ENCODE results near the gene S1PR5. TPM values are rescaled to one million over a fixed set of nuclear protein-coding genes. Genes with fewer than 3 reads are reported as not detected.

The S1PR5 gene
- total and polyA plus RNA-seq, 10 of the 15 experiments (the other 5 are each of a cell fraction or from before 2014, with no cell fraction given) = 0.04 TPM; not detected in 9

MicroRNA genes within 50 kb of the gene (microRNA counts, 767-probe panel; counts per million panel counts)
- 1,512 counts per million, percentile 58 among the panel's probes with 10 or more counts for microRNA hsa-miR-1238

Small RNAs within 50 kb of the gene (microRNA-seq; reads per million reads assigned to microRNA genes)
- not detected for gene MIR1238

Small RNAs within 50 kb of the gene (small RNA-seq; reads per million reads assigned to genes)
- not detected for gene MIR1238
- gene RNU7-140P = not detected

Other genes starting within 250 kb of the S1PR5 start
Only the 7 nearest of the 19 such genes appear.
- 1.6 and 1.9 TPM in 2 replicates for gene PDE4A, start 96.9 kb downstream of the S1PR5 start, total RNA-seq (2014; rRNA removed)
- gene PDE4A, start 96.9 kb downstream of the S1PR5 start, total RNA-seq (2014; rRNA removed; fragmentation: Illumina TruSeq; extraction: Trizol) = 1.7 and 1.9 TPM in 2 replicates
- gene PDE4A, start 96.9 kb downstream of the S1PR5 start, total RNA-seq (2021) = 11.1 and 13.3 TPM in 2 replicates
- gene PDE4A, start 96.9 kb downstream of the S1PR5 start, polyA plus RNA-seq (2011; rRNA removed) = 2.7 and 4.8 TPM in 2 replicates
- gene PDE4A, start 96.9 kb downstream of the S1PR5 start, polyA plus RNA-seq (2014; fragmentation: Illumina TruSeq; extraction: Trizol) = 3.5 and 5.0 TPM in 2 replicates
- gene PDE4A, start 96.9 kb downstream of the S1PR5 start, polyA plus RNA-seq (2014; fragmentation: Nextera tagmentation; extraction: Ambion mirVana) = under 1 TPM; 0.24 to 0.46 TPM
- gene PDE4A, start 96.9 kb downstream of the S1PR5 start, polyA plus RNA-seq (2014; rRNA removed) = 7.1 and 7.9 TPM in 2 replicates
- 1 to 10 TPM; 7.4 to 8.1 TPM for gene PDE4A, start 96.9 kb downstream of the S1PR5 start, polyA plus RNA-seq (2016; fragmentation: Nextera tagmentation; extraction: Ambion mirVana)
- gene KEAP1, start 14.1 kb downstream of the S1PR5 start, total RNA-seq (2014; rRNA removed) = 49.0 and 60.4 TPM in 2 replicates
- 44.3 and 54.7 TPM in 2 replicates for gene KEAP1, start 14.1 kb downstream of the S1PR5 start, total RNA-seq (2014; rRNA removed; fragmentation: Illumina TruSeq; extraction: Trizol)
- 61.2 and 76.2 TPM in 2 replicates for gene KEAP1, start 14.1 kb downstream of the S1PR5 start, total RNA-seq (2021)
- 23.7 and 42.6 TPM in 2 replicates for gene KEAP1, start 14.1 kb downstream of the S1PR5 start, polyA plus RNA-seq (2011; rRNA removed)
- 17.2 and 36.7 TPM in 2 replicates for gene KEAP1, start 14.1 kb downstream of the S1PR5 start, polyA plus RNA-seq (2014; fragmentation: Illumina TruSeq; extraction: Trizol)
- gene KEAP1, start 14.1 kb downstream of the S1PR5 start, polyA plus RNA-seq (2014; fragmentation: Nextera tagmentation; extraction: Ambion mirVana) = 1 to 10 TPM; 1.4 to 9.3 TPM
- 41.2 and 50.2 TPM in 2 replicates for gene KEAP1, start 14.1 kb downstream of the S1PR5 start, polyA plus RNA-seq (2014; rRNA removed)
- 10 to 100 TPM; 83.1 to 87.7 TPM for gene KEAP1, start 14.1 kb downstream of the S1PR5 start, polyA plus RNA-seq (2016; fragmentation: Nextera tagmentation; extraction: Ambion mirVana)
- gene ATG4D, start 26.5 kb upstream of the S1PR5 start, total RNA-seq (2014; rRNA removed) = 15.6 and 16.8 TPM in 2 replicates
- gene ATG4D, start 26.5 kb upstream of the S1PR5 start, total RNA-seq (2014; rRNA removed; fragmentation: Illumina TruSeq; extraction: Trizol) = 8.1 and 8.4 TPM in 2 replicates
- 24.2 and 24.3 TPM in 2 replicates for gene ATG4D, start 26.5 kb upstream of the S1PR5 start, total RNA-seq (2021)
- gene ATG4D, start 26.5 kb upstream of the S1PR5 start, polyA plus RNA-seq (2011; rRNA removed) = 7.9 and 14.5 TPM in 2 replicates
- 1.2 and 7.7 TPM in 2 replicates for gene ATG4D, start 26.5 kb upstream of the S1PR5 start, polyA plus RNA-seq (2014; fragmentation: Illumina TruSeq; extraction: Trizol)
- gene ATG4D, start 26.5 kb upstream of the S1PR5 start, polyA plus RNA-seq (2014; fragmentation: Nextera tagmentation; extraction: Ambion mirVana) = 1 to 10 TPM in 1 of 2 experiments, under 1 TPM in 1; 0.39 to 2.3 TPM
- gene ATG4D, start 26.5 kb upstream of the S1PR5 start, polyA plus RNA-seq (2014; rRNA removed) = 26.7 and 28.7 TPM in 2 replicates
- gene ATG4D, start 26.5 kb upstream of the S1PR5 start, polyA plus RNA-seq (2016; fragmentation: Nextera tagmentation; extraction: Ambion mirVana) = 10 to 100 TPM; 12.4 to 14.6 TPM
- 25.3 and 31.0 TPM in 2 replicates for gene KRI1, start 48.6 kb upstream of the S1PR5 start, total RNA-seq (2014; rRNA removed)
- 17.6 and 21.0 TPM in 2 replicates for gene KRI1, start 48.6 kb upstream of the S1PR5 start, total RNA-seq (2014; rRNA removed; fragmentation: Illumina TruSeq; extraction: Trizol)
- 32.7 and 36.2 TPM in 2 replicates for gene KRI1, start 48.6 kb upstream of the S1PR5 start, total RNA-seq (2021)
- gene KRI1, start 48.6 kb upstream of the S1PR5 start, polyA plus RNA-seq (2011; rRNA removed) = 17.2 and 17.4 TPM in 2 replicates
- 21.9 and 24.7 TPM in 2 replicates for gene KRI1, start 48.6 kb upstream of the S1PR5 start, polyA plus RNA-seq (2014; fragmentation: Illumina TruSeq; extraction: Trizol)
- 1 to 10 TPM in 1 of 2 experiments, under 1 TPM in 1; 0.98 to 3.4 TPM for gene KRI1, start 48.6 kb upstream of the S1PR5 start, polyA plus RNA-seq (2014; fragmentation: Nextera tagmentation; extraction: Ambion mirVana)
- 42.5 and 42.6 TPM in 2 replicates for gene KRI1, start 48.6 kb upstream of the S1PR5 start, polyA plus RNA-seq (2014; rRNA removed)
- 10 to 100 TPM; 24.7 to 27.4 TPM for gene KRI1, start 48.6 kb upstream of the S1PR5 start, polyA plus RNA-seq (2016; fragmentation: Nextera tagmentation; extraction: Ambion mirVana)
- 3.4 TPM in 2 replicates for gene CDKN2D, start 51.5 kb upstream of the S1PR5 start, total RNA-seq (2014; rRNA removed)
- 7.6 and 8.5 TPM in 2 replicates for gene CDKN2D, start 51.5 kb upstream of the S1PR5 start, total RNA-seq (2014; rRNA removed; fragmentation: Illumina TruSeq; extraction: Trizol)
- 10.2 and 11.0 TPM in 2 replicates for gene CDKN2D, start 51.5 kb upstream of the S1PR5 start, total RNA-seq (2021)
- 11.9 and 17.0 TPM in 2 replicates for gene CDKN2D, start 51.5 kb upstream of the S1PR5 start, polyA plus RNA-seq (2011; rRNA removed)
- 3.6 and 5.2 TPM in 2 replicates for gene CDKN2D, start 51.5 kb upstream of the S1PR5 start, polyA plus RNA-seq (2014; fragmentation: Illumina TruSeq; extraction: Trizol)
- gene CDKN2D, start 51.5 kb upstream of the S1PR5 start, polyA plus RNA-seq (2014; fragmentation: Nextera tagmentation; extraction: Ambion mirVana) = 1 to 10 TPM in 1 of 2 experiments, under 1 TPM in 1; 0.53 to 4.9 TPM
- gene CDKN2D, start 51.5 kb upstream of the S1PR5 start, polyA plus RNA-seq (2014; rRNA removed) = 17.2 and 18.0 TPM in 2 replicates
- 1 to 10 TPM; 5.9 to 9.3 TPM for gene CDKN2D, start 51.5 kb upstream of the S1PR5 start, polyA plus RNA-seq (2016; fragmentation: Nextera tagmentation; extraction: Ambion mirVana)
- gene AP1M2, start 69.9 kb upstream of the S1PR5 start, total RNA-seq (2014; rRNA removed) = not detected in 2 replicates
- gene AP1M2, start 69.9 kb upstream of the S1PR5 start, total RNA-seq (2014; rRNA removed; fragmentation: Illumina TruSeq; extraction: Trizol) = not detected in 2 replicates
- 0.21 and 0.72 TPM in 2 replicates for gene AP1M2, start 69.9 kb upstream of the S1PR5 start, total RNA-seq (2021)
- gene AP1M2, start 69.9 kb upstream of the S1PR5 start, polyA plus RNA-seq (2011; rRNA removed) = not detected in 2 replicates
- not detected in 2 replicates for gene AP1M2, start 69.9 kb upstream of the S1PR5 start, polyA plus RNA-seq (2014; fragmentation: Illumina TruSeq; extraction: Trizol)
- gene AP1M2, start 69.9 kb upstream of the S1PR5 start, polyA plus RNA-seq (2014; fragmentation: Nextera tagmentation; extraction: Ambion mirVana) = not detected
- gene AP1M2, start 69.9 kb upstream of the S1PR5 start, polyA plus RNA-seq (2014; rRNA removed) = not detected in 2 replicates
- gene AP1M2, start 69.9 kb upstream of the S1PR5 start, polyA plus RNA-seq (2016; fragmentation: Nextera tagmentation; extraction: Ambion mirVana) = not detected
- 18.0 TPM in 2 replicates for gene SLC44A2, start 108.1 kb upstream of the S1PR5 start, total RNA-seq (2014; rRNA removed)
- gene SLC44A2, start 108.1 kb upstream of the S1PR5 start, total RNA-seq (2014; rRNA removed; fragmentation: Illumina TruSeq; extraction: Trizol) = 9.8 and 11.0 TPM in 2 replicates
- 45.3 and 48.4 TPM in 2 replicates for gene SLC44A2, start 108.1 kb upstream of the S1PR5 start, total RNA-seq (2021)
- gene SLC44A2, start 108.1 kb upstream of the S1PR5 start, polyA plus RNA-seq (2011; rRNA removed) = 32.3 and 51.3 TPM in 2 replicates
- gene SLC44A2, start 108.1 kb upstream of the S1PR5 start, polyA plus RNA-seq (2014; fragmentation: Illumina TruSeq; extraction: Trizol) = 41.9 and 45.0 TPM in 2 replicates
- 1 to 10 TPM; 3.0 to 3.3 TPM for gene SLC44A2, start 108.1 kb upstream of the S1PR5 start, polyA plus RNA-seq (2014; fragmentation: Nextera tagmentation; extraction: Ambion mirVana)
- 31.6 and 33.0 TPM in 2 replicates for gene SLC44A2, start 108.1 kb upstream of the S1PR5 start, polyA plus RNA-seq (2014; rRNA removed)
- 10 to 100 TPM; 26.7 to 26.9 TPM for gene SLC44A2, start 108.1 kb upstream of the S1PR5 start, polyA plus RNA-seq (2016; fragmentation: Nextera tagmentation; extraction: Ambion mirVana)

Data from GM12878 (cell line).